PC-3 (cell line): ENCODE results near the gene SLC7A10. TPM values are rescaled to one million over a fixed set of nuclear protein-coding genes. Genes with fewer than 3 reads are reported as not detected.

Experiments used
- ATAC-seq: fragments of 200-7000 bp; cut with Tn5 transposase; 2 replicates; pipeline ENCODE4 v1.9.1; 2020; ENCODE audit warnings: mild to moderate bottlenecking, moderate library complexity
- BruUV-seq: library from RNA; stranded (reverse); fragments of 400-500 nt; replicated peaks from 2 replicates; lab custom pipeline; 2021; lab: Mats Ljungman, UMichigan
- CTCF ChIA-PET: fragments of 300-600 bp; sonication (Branson Sonifier 250); formaldehyde crosslinking; loops from one replicate; lab custom pipeline; 2022; ENCODE audit warnings: antibody characterized with exemption; lab: Charles Lee
- POLR2A ChIA-PET: fragments of 300-600 bp; sonication (Branson Sonifier 250); formaldehyde crosslinking; loops from one replicate; lab custom pipeline; 2022; ENCODE audit warnings: antibody characterized with exemption; ENCODE audit not compliant: unreplicated experiment; lab: Charles Lee
- DNase-seq: peaks from one replicate; pipeline ENCODE4 v3.0.0-alpha.2; 2015
- H2AFZ ChIP-seq: fragments of 300-600 bp; sonication (generic); 2 replicates; pipeline ENCODE4 v1.6.0; 2016; ENCODE audit warnings: antibody characterized with exemption, low read length
- H3F3A ChIP-seq: fragments of 300-600 bp; sonication (generic); one replicate; pipeline ENCODE4 v1.6.0; 2017; ENCODE audit warnings: antibody characterized with exemption, low read length, control low read depth, mild to moderate bottlenecking; ENCODE audit not compliant: unreplicated experiment
- H3K27ac ChIP-seq: fragments of 300-600 bp; sonication (generic); 2 replicates; pipeline ENCODE4 v1.5.1; 2016; ENCODE audit warnings: mild to moderate bottlenecking, low read length
- H3K27me3 ChIP-seq: fragments of 300-600 bp; sonication (generic); 2 replicates; pipeline ENCODE4 v1.6.1; 2016; ENCODE audit warnings: low read length, mixed read lengths
- H3K36me3 ChIP-seq: fragments of 300-600 bp; sonication (generic); 2 replicates; pipeline ENCODE4 v1.6.1; 2016; ENCODE audit warnings: low read depth, mixed run types, low read length, mixed read lengths
- H3K4me1 ChIP-seq: fragments of 300-600 bp; sonication (generic); 2 replicates; pipeline ENCODE4 v1.5.1; 2016; ENCODE audit warnings: low read length; ENCODE audit not compliant: insufficient read depth
- H3K4me2 ChIP-seq: fragments of 300-600 bp; sonication (generic); 2 replicates; pipeline ENCODE4 v1.6.0; 2016; ENCODE audit warnings: low read length
- H3K4me3 ChIP-seq: fragments of 300-600 bp; sonication (generic); 2 replicates; pipeline ENCODE4 v1.5.1; 2016; ENCODE audit warnings: mild to moderate bottlenecking, low read length, mixed read lengths
- H3K79me2 ChIP-seq: fragments of 300-600 bp; sonication (generic); 2 replicates; pipeline ENCODE4 v1.6.1; 2017; ENCODE audit warnings: low read length, mixed read lengths
- H3K9ac ChIP-seq: fragments of 300-600 bp; sonication (generic); 2 replicates; pipeline ENCODE4 v1.6.0; 2016; ENCODE audit warnings: mild to moderate bottlenecking, low read length
- H3K9me2 ChIP-seq: fragments of 300-600 bp; sonication (generic); replicated peaks from 2 replicates; pipeline ENCODE4 v1.6.1; 2016; ENCODE audit warnings: mixed run types, low read length, mixed read lengths
- H3K9me3 ChIP-seq: fragments of 300-600 bp; sonication (generic); 2 replicates; pipeline ENCODE4 v1.6.1; 2016; ENCODE audit warnings: low read length, mixed read lengths
- H4K20me1 ChIP-seq: fragments of 300-600 bp; sonication (generic); 2 replicates; pipeline ENCODE4 v1.6.1; 2016; ENCODE audit warnings: low read length, mixed read lengths
- CTCF ChIP-seq: fragments of 300-600 bp; sonication (generic); conservative IDR thresholded peaks from 2 replicates; pipeline ENCODE4 v1.5.1; 2017; ENCODE audit warnings: antibody characterized with exemption, low read depth, mild to moderate bottlenecking, low read length
- EZH2 ChIP-seq: fragments of 300-600 bp; sonication (generic); IDR thresholded peaks from one replicate; pipeline ENCODE4 v1.6.1; 2017; ENCODE audit warnings: antibody characterized with exemption, mild to moderate bottlenecking, low read length; ENCODE audit not compliant: unreplicated experiment
- EZH2phosphoT487 ChIP-seq: fragments of 300-600 bp; sonication (generic); IDR thresholded peaks from 2 replicates; pipeline ENCODE4 v1.6.1; 2018; ENCODE audit warnings: mild to moderate bottlenecking, antibody characterized with exemption, low read length, borderline replicate concordance
- intact Hi-C: fragments of 100-400 bp; cut with micrococcal nuclease; formaldehyde crosslinking; loops from 2 replicates; pipeline ENCODE4 v1.9.0; 2023
- total RNA-seq: library from RNA; depleted of rRNA; stranded (reverse); fragments of >200 nt; gene quantifications from 2 replicates; pipeline ENCODE4 v1.2.3, GENCODE V29; 2014

SLC7A10 gene
- total RNA-seq, 1 experiment from 2014 or later = not detected

GRCh38 chr19:33273881-33274662, 48.4 kb upstream of the SLC7A10 start:
- TF ChIP-seq EZH2 = no peak
- TF ChIP-seq CTCF = no peak
- no peak for TF ChIP-seq EZH2phosphoT487
- DNase-seq (peak; percentile 35), ATAC-seq (peak; percentile 87)
- peak overlapping the region; percentile 41 for H3K4me2 ChIP-seq
- no peak overlapping the region for H3K27ac ChIP-seq
- ChIA-PET POLR2A (no interaction called here), CTCF (no interaction called here)
- H3K9ac ChIP-seq = no peak overlapping the region
- H4K20me1 ChIP-seq = no peaks in the 10 kb centered on the region
- peak overlapping the region; percentile 45; the same call in 1 of the 2 replicates for H2AFZ ChIP-seq
- no peaks in the 10 kb centered on the region for H3K9me2 ChIP-seq
- no peaks in the 10 kb centered on the region for H3F3A ChIP-seq
- intact Hi-C loops = no loop called here
- no peak overlapping the region for H3K4me3 ChIP-seq
- peaks cover 11% of the 10 kb centered on the region for H3K4me1 ChIP-seq
- H3K9me3 ChIP-seq = no peaks in the 10 kb centered on the region
- H3K27me3 ChIP-seq = no peaks in the 10 kb centered on the region
- no TSS peak for BruUV-seq
- no peaks in the 10 kb centered on the region for H3K36me3 ChIP-seq
- H3K79me2 ChIP-seq = no peaks in the 10 kb centered on the region

GRCh38 chr19:33273065-33273736, 47.6 kb upstream of the SLC7A10 start:
- Histone ChIP-seq H3K79me2 (no peaks in the 10 kb centered on the region), H3K27me3 (no peaks in the 10 kb centered on the region), H3K4me3 (no peak overlapping the region), H3K4me2 (no peak overlapping the region), H2AFZ (no peak overlapping the region), H3K36me3 (no peaks in the 10 kb centered on the region), H3K9ac (no peak overlapping the region), H4K20me1 (no peaks in the 10 kb centered on the region), H3K27ac (no peak overlapping the region), H3K4me1 (peaks cover 11% of the 10 kb centered on the region), H3F3A (no peaks in the 10 kb centered on the region), H3K9me2 (no peaks in the 10 kb centered on the region), H3K9me3 (no peaks in the 10 kb centered on the region)
- ATAC-seq = no peak
- no TSS peak for BruUV-seq
- POLR2A ChIA-PET = no interaction called here
- intact Hi-C loops = no loop called here
- CTCF ChIA-PET = no interaction called here
- no peak for TF ChIP-seq EZH2phosphoT487
- TF ChIP-seq EZH2 = no peak
- DNase-seq = no peak

- no peaks in the 10 kb centered on the region for H3K79me2 ChIP-seq
- no peak for ATAC-seq
- POLR2A ChIA-PET = no interaction called here
Measured at GRCh38 chr19:33271246-33272021, 45.8 kb upstream of the SLC7A10 start.

More at GRCh38 chr19:33271246-33272021, 45.8 kb upstream of the SLC7A10 start:
- CTCF ChIA-PET = no interaction called here
- no peaks in the 10 kb centered on the region for H3K9me3 ChIP-seq
- no peak overlapping the region for H3K4me3 ChIP-seq
- H3F3A ChIP-seq = no peaks in the 10 kb centered on the region
- intact Hi-C loops = no loop called here
- H3K27me3 ChIP-seq = no peaks in the 10 kb centered on the region
- no peak overlapping the region for H3K27ac ChIP-seq
- H3K9ac ChIP-seq = no peak overlapping the region
- no TSS peak for BruUV-seq
- peaks cover 11% of the 10 kb centered on the region for H3K4me1 ChIP-seq
- no peaks in the 10 kb centered on the region for H3K36me3 ChIP-seq
- no peak for TF ChIP-seq EZH2phosphoT487
- TF ChIP-seq CTCF = no peak
- TF ChIP-seq EZH2 = no peak
- no peaks in the 10 kb centered on the region for H3K9me2 ChIP-seq
- DNase-seq = no peak
- H2AFZ ChIP-seq = no peak overlapping the region
- H4K20me1 ChIP-seq = no peaks in the 10 kb centered on the region
- no peak overlapping the region for H3K4me2 ChIP-seq
